Activated CD4-positive, alpha-beta T cell treated with anti-CD3 and anti-CD28 coated beads for 36 hours (primary cell): Measurements from ENCODE around the gene GPRIN3. TPM values are rescaled to one million over a fixed set of nuclear protein-coding genes. Genes with fewer than 3 reads are reported as not detected.
"Not testable (repeated sequence)": the region's sequence is repeated elsewhere in the genome, so short reads cannot be mapped to it uniquely, and the experiment has no call there.

ENCODE experiments used
- ATAC-seq: fragments of 200-7000 bp; cut with Tn5 transposase; one replicate; pipeline ENCODE4 v1.10.0; 2021; ENCODE audit warnings: mild to moderate bottlenecking, moderate library complexity
- CTCF ChIA-PET: fragments of 350-600 bp; sonication (Branson Sonifier 250); formaldehyde crosslinking; loops from one replicate; lab custom pipeline; 2021; ENCODE audit warnings: antibody characterized with exemption; lab: Charles Lee
- POLR2A ChIA-PET: fragments of 350-600 bp; sonication (Branson Sonifier 250); formaldehyde crosslinking; loops from one replicate; lab custom pipeline; 2021; ENCODE audit warnings: antibody characterized with exemption, inconsistent platforms; lab: Charles Lee
- DNase-seq: peaks from one replicate; pipeline ENCODE4 v3.0.0-alpha.2; 2020
- H3K27ac Mint-ChIP-seq: one replicate; pipeline ENCODE4 v1.8.0; 2021; ENCODE audit warnings: mixed read lengths
- H3K27me3 Mint-ChIP-seq: one replicate; pipeline ENCODE4 v1.8.0; 2021; ENCODE audit warnings: mixed read lengths
- H3K36me3 Mint-ChIP-seq: one replicate; pipeline ENCODE4 v1.8.0; 2021; ENCODE audit warnings: low read depth, mixed read lengths
- H3K4me1 Mint-ChIP-seq: one replicate; pipeline ENCODE4 v1.8.0; 2021; ENCODE audit warnings: mixed read lengths
- H3K4me3 Mint-ChIP-seq: one replicate; pipeline ENCODE4 v1.8.0; 2021; ENCODE audit warnings: mild to moderate bottlenecking, moderate library complexity, mixed read lengths
- H3K9me3 Mint-ChIP-seq: one replicate; pipeline ENCODE4 v1.8.0; 2021; ENCODE audit warnings: low read depth, mixed read lengths
- intact Hi-C, 2 experiments: fragments of 100-400 bp; cut with DNase I in 1 of 2; cut with micrococcal nuclease in 1 of 2; formaldehyde crosslinking; loops; one replicate each; pipeline versions ENCODE4 v1.14.2 to v1.15.1; 2022 to 2024; cut with DNase I, micrococcal nuclease
- total RNA-seq, 2 experiments: library from RNA; stranded (reverse); gene quantifications; one replicate each; pipeline ENCODE4 v1.2.3, GENCODE V29; 2021

The GPRIN3 gene
- total RNA-seq, 2 experiments from 2014 or later = 10.5 to 12.2 TPM

DNA sequence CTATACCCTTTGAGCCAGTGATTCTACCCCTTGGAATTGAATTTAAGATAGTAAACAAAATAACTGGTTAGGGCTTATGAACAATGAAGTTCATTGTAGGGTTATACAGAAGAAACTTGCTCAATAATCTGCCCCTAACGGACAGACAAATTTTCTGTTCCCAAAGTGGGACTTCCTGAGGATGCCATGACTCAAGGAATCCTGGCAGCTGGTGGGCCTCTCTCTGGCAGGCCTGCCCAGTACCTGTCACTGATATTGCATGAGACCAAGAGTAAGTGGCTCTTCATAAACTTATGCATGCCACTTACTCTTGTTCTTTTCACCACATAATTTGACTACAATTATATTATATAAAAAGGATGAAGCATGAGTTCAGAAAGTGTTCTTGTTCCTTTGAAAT lies 41.5 kb downstream of the GPRIN3 start:
- H3K27me3 Mint-ChIP-seq = no peaks in the 10 kb centered on the region
- DNase-seq (no peak), ATAC-seq (no peak)
- CTCF ChIA-PET = interaction anchor here (1.7 kb wide), 1 partner anchor 11 kb away, joined by 7 read pairs; no protein-coding TSS in a partner anchor
- H3K27ac Mint-ChIP-seq = no peak overlapping the region
- POLR2A ChIA-PET = no interaction called here
- H3K9me3 Mint-ChIP-seq = peaks cover 15% of the 10 kb centered on the region
- H3K4me1 Mint-ChIP-seq = peaks cover 73% of the 10 kb centered on the region
- intact Hi-C loops = no loop called here
- H3K36me3 Mint-ChIP-seq = peaks cover 17% of the 10 kb centered on the region
- H3K4me3 Mint-ChIP-seq = no peak overlapping the region

DNA sequence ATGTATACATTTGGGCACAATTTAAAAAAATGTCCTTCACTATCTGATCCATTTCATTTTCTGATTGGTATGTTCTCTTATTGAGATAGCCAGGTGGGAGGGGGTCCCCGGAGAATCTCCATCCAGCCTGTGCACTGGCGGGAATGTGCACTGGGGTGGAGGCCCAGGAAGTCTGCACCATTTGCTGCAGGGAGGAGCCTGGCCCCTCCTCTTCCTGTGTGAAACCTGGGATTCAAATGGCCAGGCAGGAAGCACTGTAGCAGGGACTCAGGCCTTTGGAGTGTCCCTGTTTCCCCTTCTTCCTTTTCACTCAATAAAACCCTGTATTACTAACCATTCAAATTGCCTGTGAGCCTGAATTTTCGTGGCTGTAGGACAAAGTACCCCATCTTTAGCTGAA lies 44.3 kb downstream of the GPRIN3 start:
- DNase-seq (no peak), ATAC-seq (no peak)
- H3K4me1 Mint-ChIP-seq = peaks cover 74% of the 10 kb centered on the region
- no peak overlapping the region for H3K4me3 Mint-ChIP-seq
- intact Hi-C loops = no loop called here
- H3K36me3 Mint-ChIP-seq = peaks cover 15% of the 10 kb centered on the region
- no peak overlapping the region for H3K27ac Mint-ChIP-seq
- POLR2A ChIA-PET = no interaction called here
- H3K27me3 Mint-ChIP-seq = no peaks in the 10 kb centered on the region
- peaks cover 12% of the 10 kb centered on the region for H3K9me3 Mint-ChIP-seq
- CTCF ChIA-PET = interaction anchor here (0.8 to 2.0 kb wide), 2 partner anchors 8 to 10 kb away, joined by 3 to 10 read pairs; no protein-coding TSS in a partner anchor

DNA sequence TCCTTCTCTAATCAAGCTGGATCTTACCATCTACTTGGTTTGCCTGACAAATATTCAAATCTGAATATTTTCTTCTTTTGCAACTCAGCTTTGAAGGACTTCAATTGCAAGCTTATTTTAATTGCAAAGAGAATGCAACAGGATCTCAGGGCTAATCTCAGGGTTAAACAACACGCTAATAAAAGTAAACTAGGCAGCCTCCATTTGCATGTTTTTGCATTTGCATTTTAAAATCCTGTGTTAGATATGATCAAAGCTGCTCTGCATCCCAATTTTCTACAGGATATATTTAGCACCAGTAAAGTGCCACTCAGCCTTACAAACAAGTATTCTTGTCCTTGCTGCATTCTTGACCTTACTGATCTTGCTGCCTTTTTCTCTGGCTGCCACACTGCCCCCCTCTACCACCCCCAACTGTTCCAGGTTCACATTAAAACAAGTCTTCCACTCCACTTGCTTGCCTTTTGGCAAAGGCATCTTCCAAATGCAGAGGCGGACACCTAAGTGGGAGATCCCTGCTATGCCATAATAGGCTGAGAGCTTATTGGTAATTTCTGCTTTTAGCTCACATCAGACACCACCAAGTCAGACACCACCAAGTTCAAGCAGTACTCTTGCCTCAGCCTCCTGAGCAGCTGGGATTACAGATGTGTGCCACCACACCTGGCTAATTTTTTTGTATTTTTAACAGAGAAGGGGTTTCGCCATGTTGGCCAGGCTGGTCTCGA lies 48.1 kb downstream of the GPRIN3 start:
- peaks cover 14% of the 10 kb centered on the region for H3K36me3 Mint-ChIP-seq
- no peak overlapping the region for H3K4me3 Mint-ChIP-seq
- ChIA-PET CTCF (interaction anchor here (1.0 to 4.6 kb wide), 12 partner anchors 10 to 92 kb away, joined by 3 to 43 read pairs (median 6); no protein-coding TSS in a partner anchor), POLR2A (interaction anchor here (1.2 kb wide), 1 partner anchor 35 kb away, joined by 4 read pairs; no protein-coding TSS in a partner anchor)
- intact Hi-C loops = loop anchor here in 1 of 2 experiments (5.0 kb wide), 1 partner anchor 33 kb away; no protein-coding TSS in a partner anchor
- peaks cover 11% of the 10 kb centered on the region for H3K9me3 Mint-ChIP-seq
- H3K27ac Mint-ChIP-seq = peak overlapping the region; percentile 22
- H3K27me3 Mint-ChIP-seq = no peaks in the 10 kb centered on the region
- DNase-seq (no peak), ATAC-seq (no peak)
- peaks cover 86% of the 10 kb centered on the region for H3K4me1 Mint-ChIP-seq

DNA sequence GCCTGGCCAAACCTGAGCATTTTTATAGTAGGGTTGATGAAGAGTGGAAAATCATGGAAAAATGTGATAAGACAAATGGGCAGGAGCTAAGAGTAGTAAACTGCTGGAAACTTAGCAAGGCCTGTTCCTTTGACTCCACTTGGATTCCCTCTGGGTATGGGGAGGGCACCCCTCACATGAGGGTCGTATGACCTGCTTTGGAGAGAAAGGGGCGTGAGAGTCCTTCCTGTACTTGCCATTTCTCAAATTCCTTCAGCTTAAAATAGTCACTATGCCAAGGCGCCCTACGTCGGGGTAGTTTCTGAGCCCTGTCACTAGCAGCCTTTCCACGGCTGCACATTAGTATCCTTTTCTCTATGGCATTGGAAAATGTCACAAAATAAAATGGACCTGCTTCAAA lies 49.1 kb downstream of the GPRIN3 start:
- H3K4me3 Mint-ChIP-seq = no peak overlapping the region
- peak overlapping the region; percentile 63 for H3K27ac Mint-ChIP-seq

DNA sequence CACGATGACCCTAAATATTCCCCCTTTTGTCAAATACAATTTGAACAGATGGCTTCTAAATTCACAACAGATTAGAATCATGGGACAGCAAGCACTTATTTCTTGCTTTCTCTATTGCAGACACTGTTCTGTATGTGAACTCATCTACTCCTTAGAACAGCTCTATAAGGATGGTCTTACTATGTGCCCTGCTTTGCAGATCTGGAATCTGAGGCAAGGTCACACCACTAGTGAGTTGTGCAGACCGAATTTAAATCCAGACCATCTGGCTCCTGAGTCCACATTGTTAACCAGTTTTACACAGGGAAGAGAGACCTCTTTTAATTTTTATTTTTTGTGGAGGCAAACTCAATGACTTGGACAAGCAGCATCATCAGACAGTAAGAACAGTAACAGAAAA lies 50.2 kb downstream of the GPRIN3 start:
- Mint-ChIP-seq H3K4me1 (peaks cover 87% of the 10 kb centered on the region), H3K4me3 (no peak overlapping the region), H3K27me3 (no peaks in the 10 kb centered on the region), H3K27ac (peak overlapping the region; percentile 63), H3K36me3 (peaks cover 5% of the 10 kb centered on the region), H3K9me3 (peaks cover 2% of the 10 kb centered on the region)
- ATAC-seq = no peak
- ChIA-PET CTCF (interaction anchor here (1.0 to 4.6 kb wide), 5 partner anchors 9 to 50 kb away, joined by 3 to 43 read pairs (median 5); partner anchors contain the start of gene GPRIN3), POLR2A (no interaction called here)
- DNase-seq = no peak
- intact Hi-C loops = loop anchor here in 1 of 2 experiments (5.0 kb wide), 1 partner anchor 35 kb away; no protein-coding TSS in a partner anchor

More for the DNA sequence above, 49.1 kb downstream of the GPRIN3 start:
- peaks cover 84% of the 10 kb centered on the region for H3K4me1 Mint-ChIP-seq
- no peaks in the 10 kb centered on the region for H3K27me3 Mint-ChIP-seq
- CTCF ChIA-PET = interaction anchor here (1.0 to 4.6 kb wide), 11 partner anchors 10 to 93 kb away, joined by 3 to 43 read pairs (median 5); partner anchors contain the start of gene GPRIN3
- intact Hi-C loops = loop anchor here in 1 of 2 experiments (5.0 kb wide), 1 partner anchor 34 kb away; no protein-coding TSS in a partner anchor
- POLR2A ChIA-PET = no interaction called here
- H3K9me3 Mint-ChIP-seq = peaks cover 3% of the 10 kb centered on the region
- peaks cover 10% of the 10 kb centered on the region for H3K36me3 Mint-ChIP-seq
- ATAC-seq (no peak), DNase-seq (no peak)

DNA sequence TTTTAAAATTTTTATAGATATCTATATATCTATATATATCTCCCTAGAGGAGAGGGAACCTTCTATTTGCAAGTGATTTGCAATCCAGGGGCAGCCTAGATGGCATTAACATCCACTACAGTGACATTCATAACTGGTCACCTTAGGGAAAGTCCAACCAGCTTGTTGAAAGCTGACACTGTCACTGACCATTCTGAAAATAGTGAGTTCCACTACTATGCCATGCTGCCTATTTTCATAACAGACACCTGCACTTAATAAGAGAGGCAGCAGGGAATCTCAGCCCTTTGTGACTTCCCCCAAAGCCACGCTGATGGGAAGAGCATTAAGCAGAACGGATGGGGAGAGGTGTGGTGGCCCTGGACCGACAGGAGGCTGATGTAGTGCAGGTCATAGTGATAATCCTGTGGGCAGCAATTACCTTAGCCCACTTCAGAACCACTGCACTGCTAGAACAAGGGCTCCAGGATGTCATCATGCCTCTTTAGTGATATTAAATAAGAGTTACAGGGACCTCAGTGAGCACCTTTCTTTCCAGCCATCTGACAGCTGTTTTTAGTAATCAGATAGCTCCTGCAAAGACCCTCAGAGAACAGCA lies 51.3 kb downstream of the GPRIN3 start:
- H3K27ac Mint-ChIP-seq = peak overlapping the region; percentile 28
- CTCF ChIA-PET = interaction anchor here (0.8 to 2.4 kb wide), 14 partner anchors 8 to 638 kb away, joined by 3 to 20 read pairs (median 4); partner anchors contain the start of gene MMRN1
- H3K4me3 Mint-ChIP-seq = no peak overlapping the region
- H3K9me3 Mint-ChIP-seq = peaks cover 2% of the 10 kb centered on the region
- H3K4me1 Mint-ChIP-seq = peaks cover 86% of the 10 kb centered on the region
- H3K27me3 Mint-ChIP-seq = no peaks in the 10 kb centered on the region
- intact Hi-C loops = loop anchor here in 1 of 2 experiments (5.0 kb wide), 1 partner anchor 36 kb away; no protein-coding TSS in a partner anchor
- ATAC-seq (no peak), DNase-seq (no peak)
- POLR2A ChIA-PET = no interaction called here
- H3K36me3 Mint-ChIP-seq = peaks cover 5% of the 10 kb centered on the region

DNA sequence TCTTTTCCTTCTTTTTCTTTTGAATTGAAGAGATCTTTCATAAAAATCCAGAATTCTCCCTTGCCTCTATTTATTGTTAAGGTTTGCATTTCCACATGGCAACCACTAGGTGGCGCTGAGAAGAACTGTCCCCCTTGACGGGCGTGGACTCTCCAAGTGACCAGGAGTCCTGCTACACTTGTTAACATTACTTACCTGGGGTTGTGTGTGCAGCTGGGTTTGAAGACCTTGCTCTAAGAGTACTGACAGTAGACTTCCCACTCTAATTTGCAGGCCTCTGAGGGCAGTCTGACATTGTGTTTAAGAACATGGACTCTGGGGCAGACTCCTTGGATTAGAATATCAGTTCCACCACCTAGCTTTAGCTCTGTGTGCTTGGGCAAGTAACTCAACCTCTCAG lies 52.8 kb downstream of the GPRIN3 start:
- peak; percentile 72 for ATAC-seq
- POLR2A ChIA-PET = no interaction called here
- Mint-ChIP-seq H3K9me3 (peaks cover 2% of the 10 kb centered on the region), H3K27me3 (no peaks in the 10 kb centered on the region), H3K4me3 (no peak overlapping the region), H3K36me3 (peaks cover 6% of the 10 kb centered on the region), H3K4me1 (peaks cover 71% of the 10 kb centered on the region), H3K27ac (peak overlapping the region; percentile 44)
- intact Hi-C loops = loop anchor here (1.0 to 5.0 kb wide), 4 partner anchors 34 to 179 kb away; partner anchors contain the start of gene GPRIN3 (in 1 of the 2)
- peak; percentile 64 for DNase-seq
- CTCF ChIA-PET = interaction anchor here (0.6 to 2.4 kb wide), 27 partner anchors 9 to 640 kb away, joined by 3 to 20 read pairs (median 3); partner anchors contain the start of gene MMRN1

DNA sequence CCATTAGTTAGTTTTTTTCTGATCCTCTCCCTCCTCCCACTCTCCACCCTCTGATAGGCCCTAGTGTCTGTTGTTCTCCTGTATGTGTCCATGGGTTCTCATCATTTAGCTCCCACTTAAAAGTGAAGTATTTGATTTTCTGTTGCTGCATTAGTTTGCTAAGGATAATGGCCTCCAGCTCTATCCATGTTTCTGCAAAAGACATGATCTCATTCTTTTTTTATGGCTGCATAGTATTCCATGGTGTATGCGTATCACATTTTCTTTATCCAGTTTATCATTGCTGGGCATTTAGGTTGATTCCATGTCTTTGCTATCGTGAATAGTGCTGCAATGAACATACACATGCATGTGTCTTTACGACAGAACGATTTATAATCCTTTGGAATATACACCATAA lies 53.3 kb downstream of the GPRIN3 start:
- CTCF ChIA-PET = interaction anchor here (0.6 to 3.5 kb wide), 14 partner anchors 9 to 180 kb away, joined by 3 to 20 read pairs (median 3); no protein-coding TSS in a partner anchor
- ATAC-seq, H3K27me3 Mint-ChIP-seq, POLR2A ChIA-PET, H3K4me3 Mint-ChIP-seq, H3K9me3 Mint-ChIP-seq, DNase-seq: not testable (repeated sequence)
- H3K4me1 Mint-ChIP-seq = peaks cover 66% of the 10 kb centered on the region
- peaks cover 11% of the 10 kb centered on the region for H3K36me3 Mint-ChIP-seq
- intact Hi-C loops = loop anchor here in 1 of 2 experiments (2.0 kb wide), 2 partner anchors 34 to 52 kb away; partner anchors contain the start of gene GPRIN3
- peak overlapping the region; percentile 68 for H3K27ac Mint-ChIP-seq

DNA sequence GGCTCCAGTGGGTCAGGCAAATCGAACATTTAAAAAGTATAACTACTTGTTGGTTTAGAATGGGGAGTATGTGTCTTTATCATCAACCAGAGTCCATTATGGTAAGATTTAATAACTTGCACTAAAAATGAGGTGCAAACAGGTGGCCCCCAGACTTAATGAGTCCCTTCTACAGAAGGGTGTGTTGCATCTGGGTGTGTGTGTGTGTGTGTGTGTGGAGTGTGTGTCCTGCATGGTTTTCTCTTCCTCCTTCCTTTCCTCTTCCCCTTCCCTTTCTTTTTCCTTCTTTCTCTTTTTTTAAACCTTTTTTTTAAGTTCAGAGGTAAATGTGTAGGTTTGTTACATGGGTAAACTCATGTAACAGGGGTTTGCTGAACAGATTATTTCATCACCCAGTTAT lies 53.7 kb downstream of the GPRIN3 start:
- H3K27me3 Mint-ChIP-seq = no peaks in the 10 kb centered on the region
- H3K9me3 Mint-ChIP-seq = peaks cover 2% of the 10 kb centered on the region
- no peak for DNase-seq
- intact Hi-C loops = loop anchor here in 1 of 2 experiments (2.0 kb wide), 2 partner anchors 35 to 53 kb away; partner anchors contain the start of gene GPRIN3
- ChIA-PET POLR2A (no interaction called here), CTCF (interaction anchor here (0.6 to 3.5 kb wide), 8 partner anchors 9 to 150 kb away, joined by 3 to 20 read pairs (median 3); no protein-coding TSS in a partner anchor)
- H3K27ac Mint-ChIP-seq = peak overlapping the region; percentile 68
- H3K4me1 Mint-ChIP-seq = peaks cover 64% of the 10 kb centered on the region
- ATAC-seq = no peak
- peaks cover 15% of the 10 kb centered on the region for H3K36me3 Mint-ChIP-seq
- H3K4me3 Mint-ChIP-seq = no peak overlapping the region

DNA sequence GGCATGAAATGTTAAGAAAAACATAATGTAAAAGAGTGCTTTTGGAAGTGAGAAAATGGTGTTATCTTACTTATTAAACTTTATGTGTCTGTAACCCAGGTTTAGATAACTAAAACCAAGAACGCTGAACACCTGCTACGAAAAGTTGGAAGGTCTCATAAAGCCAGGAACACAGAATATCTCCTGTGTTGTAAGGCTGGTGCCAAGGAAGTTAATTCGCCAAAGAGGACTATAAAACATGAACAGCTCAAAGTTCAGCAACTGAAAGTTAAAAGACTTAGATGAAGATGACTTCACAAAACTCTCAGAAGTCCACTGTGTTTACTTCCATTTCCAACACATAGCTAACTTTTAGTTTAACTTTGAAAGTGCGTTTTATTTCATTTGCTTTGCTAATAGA lies 54.3 kb downstream of the GPRIN3 start:
- no peak overlapping the region for H3K27ac Mint-ChIP-seq

DNA sequence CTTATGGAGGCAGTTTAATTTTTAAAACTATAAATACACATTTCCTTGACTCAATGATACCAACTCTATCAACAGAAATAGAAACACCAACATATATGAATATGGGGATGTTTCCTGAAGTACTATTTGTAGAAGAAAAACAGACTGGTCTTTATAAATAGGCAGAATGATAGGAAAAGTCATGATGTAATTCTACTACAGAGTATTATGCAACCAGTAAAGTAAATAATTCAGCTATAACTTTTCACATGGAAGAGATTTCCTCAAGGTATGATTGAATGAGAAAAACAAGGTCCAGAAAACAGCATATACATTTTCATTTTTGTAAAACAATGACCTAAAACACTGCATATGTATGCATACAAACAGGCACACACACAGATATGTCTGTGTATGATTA lies 56.2 kb downstream of the GPRIN3 start:
- no peak for DNase-seq
- H3K27me3 Mint-ChIP-seq = no peaks in the 10 kb centered on the region
- ChIA-PET CTCF (interaction anchor here (0.6 to 7.3 kb wide), 7 partner anchors 8 to 639 kb away, joined by 3 to 43 read pairs (median 9); no protein-coding TSS in a partner anchor), POLR2A (no interaction called here)
- H3K4me3 Mint-ChIP-seq = no peak overlapping the region
- H3K27ac Mint-ChIP-seq = no peak overlapping the region
- H3K4me1 Mint-ChIP-seq = peaks cover 49% of the 10 kb centered on the region
- H3K36me3 Mint-ChIP-seq = peaks cover 23% of the 10 kb centered on the region
- peaks cover 2% of the 10 kb centered on the region for H3K9me3 Mint-ChIP-seq
- intact Hi-C loops = no loop called here
- no peak for ATAC-seq

More for the DNA sequence above, 54.3 kb downstream of the GPRIN3 start:
- Mint-ChIP-seq H3K4me3 (no peak overlapping the region), H3K36me3 (peaks cover 15% of the 10 kb centered on the region), H3K27me3 (no peaks in the 10 kb centered on the region), H3K9me3 (peaks cover 2% of the 10 kb centered on the region), H3K4me1 (peaks cover 58% of the 10 kb centered on the region)
- DNase-seq (no peak), ATAC-seq (no peak)
- intact Hi-C loops = no loop called here
- ChIA-PET POLR2A (no interaction called here), CTCF (interaction anchor here (0.7 to 3.5 kb wide), 12 partner anchors 9 to 47 kb away, joined by 3 to 19 read pairs (median 3); no protein-coding TSS in a partner anchor)
